GM12878 (cell line): ENCODE results near the gene UVRAG.

ENCODE experiments used
- ASH2L ChIP-seq: fragments of 300-600, 200-600 bp; sonication (generic); IDR thresholded peaks from 2 replicates; pipeline ENCODE4 v1.6.1; 2017; ENCODE audit warnings: low read depth, mild to moderate bottlenecking, borderline replicate concordance
- NBN ChIP-seq: fragments of 450-650 bp; IDR thresholded peaks from 2 replicates; pipeline ENCODE4 v1.6.1; 2016
- POLR2AphosphoS5 ChIP-seq: IDR thresholded peaks from 2 replicates; pipeline ENCODE4 v1.6.1; 2011; ENCODE audit warnings: mild to moderate bottlenecking, low read length, inconsistent platforms
- STAT3 ChIP-seq: IDR thresholded peaks from 2 replicates; pipeline ENCODE4 v1.6.1; 2011; ENCODE audit warnings: low read depth, low read length, improper control_type of control experiment
- TCF12 ChIP-seq: IDR thresholded peaks from 2 replicates; pipeline ENCODE4 v1.6.1; 2011; ENCODE audit warnings: low read depth, mild to moderate bottlenecking, low read length
- YY1 ChIP-seq: IDR thresholded peaks from 2 replicates; pipeline ENCODE4 v1.6.1; 2011; ENCODE audit warnings: low read depth, mild to moderate bottlenecking, low read length
- TF ChIP-seq, protein P1 (sequence below), 3 experiments: IDR thresholded peaks in 2 of 3; conservative IDR thresholded peaks in 1 of 3; 2 replicates each; pipeline ENCODE4 v1.5.1; 2011; ENCODE audit warnings: low read depth in 3 of 3, low read length in 3 of 3, mild to moderate bottlenecking in 3 of 3, control low read depth in 2 of 3, moderate library complexity in 2 of 3, inconsistent platforms in 1 of 3, mixed read lengths in 1 of 3; ENCODE audit not compliant: control insufficient read depth in 2 of 3, insufficient read depth in 1 of 3; ENCODE audit errors: extremely low read depth in 1 of 3

DNA sequence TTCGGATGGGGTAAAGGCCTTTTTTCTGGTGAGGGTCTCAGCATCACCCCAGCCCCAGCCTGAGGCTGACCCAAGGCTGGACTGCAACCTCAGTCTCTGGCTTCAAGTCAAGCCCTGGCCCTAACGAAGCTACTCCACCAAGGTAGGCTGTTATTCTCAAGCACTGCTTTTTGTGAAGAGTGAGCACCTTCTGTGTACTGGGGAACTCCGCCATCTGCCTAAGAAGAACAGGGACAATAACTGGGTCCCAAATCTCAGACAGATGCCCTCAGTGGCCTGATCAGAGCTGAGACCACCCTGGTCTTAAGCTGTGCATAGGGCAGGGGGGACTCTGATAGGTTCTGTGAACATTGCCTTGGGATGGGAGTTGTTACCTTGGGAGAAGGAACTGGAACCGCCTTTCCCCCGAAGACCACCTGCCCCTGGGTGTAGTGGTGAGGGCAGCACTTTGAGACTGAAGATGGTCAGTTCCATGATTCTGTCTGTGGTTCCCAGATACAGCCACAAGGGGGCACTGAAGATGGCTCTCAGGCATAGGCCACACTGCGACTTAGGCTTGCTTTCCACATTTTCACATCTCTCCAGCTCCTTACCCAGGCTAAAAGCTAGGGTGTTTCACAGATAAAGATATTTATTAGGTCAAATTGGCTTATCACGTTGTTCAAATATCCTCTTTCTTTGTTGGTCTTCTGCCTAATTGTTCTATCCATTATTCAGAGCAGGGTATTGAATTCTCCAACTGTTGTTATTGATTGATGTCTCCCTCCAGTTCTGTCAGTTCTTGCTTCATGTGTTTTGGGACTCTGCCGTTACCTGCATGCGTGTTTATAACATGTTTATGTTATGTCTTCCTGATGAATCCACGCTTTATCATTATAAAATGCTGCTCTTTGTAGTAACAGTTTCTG is 11.8 kb upstream of the UVRAG start:
- TF ChIP-seq POLR2AphosphoS5, result no peak
- TF ChIP-seq NBN, result peak; percentile 24; the same call in 1 of the 2 replicates
- no peak for TF ChIP-seq TCF12
- TF ChIP-seq, protein P1, sequence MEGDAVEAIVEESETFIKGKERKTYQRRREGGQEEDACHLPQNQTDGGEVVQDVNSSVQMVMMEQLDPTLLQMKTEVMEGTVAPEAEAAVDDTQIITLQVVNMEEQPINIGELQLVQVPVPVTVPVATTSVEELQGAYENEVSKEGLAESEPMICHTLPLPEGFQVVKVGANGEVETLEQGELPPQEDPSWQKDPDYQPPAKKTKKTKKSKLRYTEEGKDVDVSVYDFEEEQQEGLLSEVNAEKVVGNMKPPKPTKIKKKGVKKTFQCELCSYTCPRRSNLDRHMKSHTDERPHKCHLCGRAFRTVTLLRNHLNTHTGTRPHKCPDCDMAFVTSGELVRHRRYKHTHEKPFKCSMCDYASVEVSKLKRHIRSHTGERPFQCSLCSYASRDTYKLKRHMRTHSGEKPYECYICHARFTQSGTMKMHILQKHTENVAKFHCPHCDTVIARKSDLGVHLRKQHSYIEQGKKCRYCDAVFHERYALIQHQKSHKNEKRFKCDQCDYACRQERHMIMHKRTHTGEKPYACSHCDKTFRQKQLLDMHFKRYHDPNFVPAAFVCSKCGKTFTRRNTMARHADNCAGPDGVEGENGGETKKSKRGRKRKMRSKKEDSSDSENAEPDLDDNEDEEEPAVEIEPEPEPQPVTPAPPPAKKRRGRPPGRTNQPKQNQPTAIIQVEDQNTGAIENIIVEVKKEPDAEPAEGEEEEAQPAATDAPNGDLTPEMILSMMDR (IDR thresholded peaks at IDR 0.05 in 2 of 3, conservative IDR thresholded peaks at IDR 0.05 in 1 of 3; ENCODE audit: control insufficient read depth in 2 of 3, extremely low read depth in 1 of 3, insufficient read depth in 1 of 3, low read depth in 3 of 3, low read length in 3 of 3), result peak; percentile 91 to 96 (median 95)
- no peak for TF ChIP-seq STAT3
- TF ChIP-seq ASH2L, result no peak
- TF ChIP-seq YY1, result peak; percentile 80
